WTC11 (cell line): Measurements from ENCODE around the gene RNF208. TPM values are rescaled to one million over a fixed set of nuclear protein-coding genes. Genes with fewer than 3 reads are reported as not detected.
A peak's percentile ranks its signal among the peaks of the same experiment; 100 is the strongest.

Experiments used
- CREB1 ChIP-seq: sonication (generic); formaldehyde crosslinking; IDR thresholded peaks from 2 replicates; pipeline ENCODE4 v1.8.0; 2023; ENCODE audit warnings: mild to moderate bottlenecking, missing genetic modification reagents
- CREM ChIP-seq: sonication (generic); formaldehyde crosslinking; IDR thresholded peaks from 2 replicates; pipeline ENCODE4 v1.8.1; 2022; ENCODE audit warnings: mild to moderate bottlenecking, missing genetic modification reagents, moderate library complexity
- ESRRA ChIP-seq: sonication (generic); formaldehyde crosslinking; IDR thresholded peaks from 2 replicates; pipeline ENCODE4 v1.8.1; 2022; ENCODE audit warnings: mild to moderate bottlenecking, missing genetic modification reagents, borderline replicate concordance
- FOXJ3 ChIP-seq: sonication (generic); formaldehyde crosslinking; IDR thresholded peaks from 2 replicates; pipeline ENCODE4 v1.9.0; 2021; ENCODE audit warnings: missing genetic modification reagents, mild to moderate bottlenecking, borderline replicate concordance
- FOXP1 ChIP-seq: sonication (generic); formaldehyde crosslinking; IDR thresholded peaks from 2 replicates; pipeline ENCODE4 v1.8.0; 2022; ENCODE audit warnings: missing genetic modification reagents, mild to moderate bottlenecking, moderate library complexity, borderline replicate concordance
- GABPB1 ChIP-seq: sonication (generic); formaldehyde crosslinking; IDR thresholded peaks from 2 replicates; pipeline ENCODE4 v1.8.1; 2023; ENCODE audit warnings: mild to moderate bottlenecking, missing genetic modification reagents
- GRHL2 ChIP-seq: fragments of 250-450 bp; sonication (Bioruptor Pico); IDR thresholded peaks from 2 replicates; pipeline ENCODE4 v1.8.0; 2022; ENCODE audit warnings: mild to moderate bottlenecking, moderate library complexity; ENCODE audit not compliant: insufficient replicate concordance, severe bottlenecking
- IRF1 ChIP-seq: sonication (generic); formaldehyde crosslinking; IDR thresholded peaks from 2 replicates; pipeline ENCODE4 v1.8.0; 2023; ENCODE audit warnings: missing genetic modification reagents
- MYBL2 ChIP-seq: sonication (generic); formaldehyde crosslinking; IDR thresholded peaks from 2 replicates; pipeline ENCODE4 v1.8.1; 2023; ENCODE audit warnings: mild to moderate bottlenecking, moderate library complexity, missing genetic modification reagents
- NFATC4 ChIP-seq: fragments of 250-450 bp; sonication (Bioruptor Pico); IDR thresholded peaks from 2 replicates; pipeline ENCODE4 v1.9.0; 2021; ENCODE audit warnings: mild to moderate bottlenecking
- NFE2L1 ChIP-seq: sonication (generic); formaldehyde crosslinking; IDR thresholded peaks from 2 replicates; pipeline ENCODE4 v1.8.1; 2023; ENCODE audit warnings: missing genetic modification reagents
- PRDM15 ChIP-seq: sonication (generic); formaldehyde crosslinking; IDR thresholded peaks from 2 replicates; pipeline ENCODE4 v1.8.0; 2022; ENCODE audit warnings: missing genetic modification reagents
- PRRX2 ChIP-seq: fragments of 250-450 bp; sonication (Bioruptor Pico); IDR thresholded peaks from 2 replicates; pipeline ENCODE4 v1.8.0; 2021; ENCODE audit warnings: mild to moderate bottlenecking
- RELA ChIP-seq: sonication (generic); formaldehyde crosslinking; IDR thresholded peaks from 2 replicates; pipeline ENCODE4 v1.8.1; 2022; ENCODE audit warnings: missing genetic modification reagents, mild to moderate bottlenecking, borderline replicate concordance
- SMAD4 ChIP-seq: sonication (generic); formaldehyde crosslinking; IDR thresholded peaks from 2 replicates; pipeline ENCODE4 v1.8.0; 2022; ENCODE audit warnings: mild to moderate bottlenecking, missing genetic modification reagents
- TCF7 ChIP-seq: sonication (generic); formaldehyde crosslinking; IDR thresholded peaks from 2 replicates; pipeline ENCODE4 v1.8.0; 2022; ENCODE audit warnings: mild to moderate bottlenecking, low read depth, missing genetic modification reagents, moderate library complexity
- USF2 ChIP-seq: sonication (generic); formaldehyde crosslinking; IDR thresholded peaks from 2 replicates; pipeline ENCODE4 v1.8.1; 2023; ENCODE audit warnings: mild to moderate bottlenecking, missing genetic modification reagents, moderate library complexity
- ZNF138 ChIP-seq: sonication (generic); formaldehyde crosslinking; conservative IDR thresholded peaks from 2 replicates; pipeline ENCODE4 v1.8.1; 2022; ENCODE audit warnings: mild to moderate bottlenecking, moderate library complexity, missing genetic modification reagents
- ZNF232 ChIP-seq: sonication (generic); formaldehyde crosslinking; IDR thresholded peaks from 2 replicates; pipeline ENCODE4 v1.8.0; 2022; ENCODE audit warnings: mild to moderate bottlenecking, missing genetic modification reagents
- ZNF317 ChIP-seq: sonication (generic); formaldehyde crosslinking; IDR thresholded peaks from 2 replicates; pipeline ENCODE4 v1.8.1; 2023; ENCODE audit warnings: low read depth, mild to moderate bottlenecking, moderate library complexity, missing genetic modification reagents, borderline replicate concordance
- ZNF416 ChIP-seq: fragments of 250-450 bp; sonication (Bioruptor Pico); IDR thresholded peaks from 2 replicates; pipeline ENCODE4 v1.9.0; 2021; ENCODE audit warnings: mild to moderate bottlenecking, inconsistent platforms
- ZNF423 ChIP-seq: fragments of 250-450 bp; sonication (Bioruptor Pico); IDR thresholded peaks from 2 replicates; pipeline ENCODE4 v2.1.2; 2022; ENCODE audit warnings: mild to moderate bottlenecking, moderate library complexity
- total RNA-seq: library from RNA; stranded (reverse); gene quantifications from 3 replicates; pipeline ENCODE4 v1.2.3, GENCODE V29; 2021
- TF ChIP-seq, protein P1 (sequence below): fragments of 250-450 bp; sonication (Bioruptor Pico); IDR thresholded peaks from 2 replicates; pipeline ENCODE4 v2.1.2; 2022; ENCODE audit warnings: mild to moderate bottlenecking, moderate library complexity
- TF ChIP-seq, protein P2 (sequence below): fragments of 250-450 bp; sonication (Bioruptor Pico); IDR thresholded peaks from 2 replicates; pipeline ENCODE4 v1.9.0; 2021; ENCODE audit warnings: mild to moderate bottlenecking, borderline replicate concordance
- TF ChIP-seq, protein P3 (sequence below): sonication (generic); formaldehyde crosslinking; IDR thresholded peaks from 2 replicates; pipeline ENCODE4 v1.8.1; 2023; ENCODE audit warnings: mild to moderate bottlenecking, missing genetic modification reagents, moderate library complexity
- TF ChIP-seq, protein P4 (sequence below): sonication (generic); formaldehyde crosslinking; IDR thresholded peaks from 2 replicates; pipeline ENCODE4 v1.8.1; 2022; ENCODE audit warnings: low read depth, mild to moderate bottlenecking, moderate library complexity, missing genetic modification reagents, borderline replicate concordance

Gene RNF208
- total RNA-seq, 1 experiment from 2014 or later = 14.8 TPM

- TF ChIP-seq, protein P1, sequence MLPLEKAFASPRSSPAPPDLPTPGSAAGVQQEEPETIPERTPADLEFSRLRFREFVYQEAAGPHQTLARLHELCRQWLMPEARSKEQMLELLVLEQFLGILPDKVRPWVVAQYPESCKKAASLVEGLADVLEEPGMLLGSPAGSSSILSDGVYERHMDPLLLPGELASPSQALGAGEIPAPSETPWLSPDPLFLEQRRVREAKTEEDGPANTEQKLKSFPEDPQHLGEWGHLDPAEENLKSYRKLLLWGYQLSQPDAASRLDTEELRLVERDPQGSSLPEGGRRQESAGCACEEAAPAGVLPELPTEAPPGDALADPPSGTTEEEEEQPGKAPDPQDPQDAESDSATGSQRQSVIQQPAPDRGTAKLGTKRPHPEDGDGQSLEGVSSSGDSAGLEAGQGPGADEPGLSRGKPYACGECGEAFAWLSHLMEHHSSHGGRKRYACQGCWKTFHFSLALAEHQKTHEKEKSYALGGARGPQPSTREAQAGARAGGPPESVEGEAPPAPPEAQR (CRISPR knock-in tag) = no peak
- no peak for TF ChIP-seq ZNF138 (CRISPR knock-in tag)
- no peak for TF ChIP-seq ZNF423
- no peak for TF ChIP-seq ESRRA
- TF ChIP-seq NFATC4 (CRISPR knock-in tag) = 0 out of 2 replicates have a peak, but pooled peaks have one; percentile 53
- TF ChIP-seq, protein P2, sequence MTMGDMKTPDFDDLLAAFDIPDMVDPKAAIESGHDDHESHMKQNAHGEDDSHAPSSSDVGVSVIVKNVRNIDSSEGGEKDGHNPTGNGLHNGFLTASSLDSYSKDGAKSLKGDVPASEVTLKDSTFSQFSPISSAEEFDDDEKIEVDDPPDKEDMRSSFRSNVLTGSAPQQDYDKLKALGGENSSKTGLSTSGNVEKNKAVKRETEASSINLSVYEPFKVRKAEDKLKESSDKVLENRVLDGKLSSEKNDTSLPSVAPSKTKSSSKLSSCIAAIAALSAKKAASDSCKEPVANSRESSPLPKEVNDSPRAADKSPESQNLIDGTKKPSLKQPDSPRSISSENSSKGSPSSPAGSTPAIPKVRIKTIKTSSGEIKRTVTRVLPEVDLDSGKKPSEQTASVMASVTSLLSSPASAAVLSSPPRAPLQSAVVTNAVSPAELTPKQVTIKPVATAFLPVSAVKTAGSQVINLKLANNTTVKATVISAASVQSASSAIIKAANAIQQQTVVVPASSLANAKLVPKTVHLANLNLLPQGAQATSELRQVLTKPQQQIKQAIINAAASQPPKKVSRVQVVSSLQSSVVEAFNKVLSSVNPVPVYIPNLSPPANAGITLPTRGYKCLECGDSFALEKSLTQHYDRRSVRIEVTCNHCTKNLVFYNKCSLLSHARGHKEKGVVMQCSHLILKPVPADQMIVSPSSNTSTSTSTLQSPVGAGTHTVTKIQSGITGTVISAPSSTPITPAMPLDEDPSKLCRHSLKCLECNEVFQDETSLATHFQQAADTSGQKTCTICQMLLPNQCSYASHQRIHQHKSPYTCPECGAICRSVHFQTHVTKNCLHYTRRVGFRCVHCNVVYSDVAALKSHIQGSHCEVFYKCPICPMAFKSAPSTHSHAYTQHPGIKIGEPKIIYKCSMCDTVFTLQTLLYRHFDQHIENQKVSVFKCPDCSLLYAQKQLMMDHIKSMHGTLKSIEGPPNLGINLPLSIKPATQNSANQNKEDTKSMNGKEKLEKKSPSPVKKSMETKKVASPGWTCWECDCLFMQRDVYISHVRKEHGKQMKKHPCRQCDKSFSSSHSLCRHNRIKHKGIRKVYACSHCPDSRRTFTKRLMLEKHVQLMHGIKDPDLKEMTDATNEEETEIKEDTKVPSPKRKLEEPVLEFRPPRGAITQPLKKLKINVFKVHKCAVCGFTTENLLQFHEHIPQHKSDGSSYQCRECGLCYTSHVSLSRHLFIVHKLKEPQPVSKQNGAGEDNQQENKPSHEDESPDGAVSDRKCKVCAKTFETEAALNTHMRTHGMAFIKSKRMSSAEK = no peak
- no peak for TF ChIP-seq GABPB1 (CRISPR knock-in tag)
- TF ChIP-seq GRHL2 (CRISPR knock-in tag) = no peak
- peak; percentile 40; the same call in 1 of the 2 replicates for TF ChIP-seq ZNF416
- no peak for TF ChIP-seq ZNF317 (CRISPR knock-in tag)
- TF ChIP-seq NFE2L1 (CRISPR knock-in tag) = 0 out of 2 replicates have a peak, but pooled peaks have one; percentile 37
- no peak for TF ChIP-seq RELA
- TF ChIP-seq IRF1 (CRISPR knock-in tag) = peak; percentile 40; the same call in 1 of the 2 replicates
- TF ChIP-seq ZNF232 (CRISPR knock-in tag) = no peak
- no peak for TF ChIP-seq CREB1 (CRISPR knock-in tag)
- TF ChIP-seq, protein P3, sequence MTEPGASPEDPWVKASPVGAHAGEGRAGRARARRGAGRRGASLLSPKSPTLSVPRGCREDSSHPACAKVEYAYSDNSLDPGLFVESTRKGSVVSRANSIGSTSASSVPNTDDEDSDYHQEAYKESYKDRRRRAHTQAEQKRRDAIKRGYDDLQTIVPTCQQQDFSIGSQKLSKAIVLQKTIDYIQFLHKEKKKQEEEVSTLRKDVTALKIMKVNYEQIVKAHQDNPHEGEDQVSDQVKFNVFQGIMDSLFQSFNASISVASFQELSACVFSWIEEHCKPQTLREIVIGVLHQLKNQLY (CRISPR knock-in tag) = no peak
- TF ChIP-seq PRDM15 (CRISPR knock-in tag) = 0 out of 2 replicates have a peak, but pooled peaks have one; percentile 14
- TF ChIP-seq FOXP1 (CRISPR knock-in tag) = 0 out of 2 replicates have a peak, but pooled peaks have one; percentile 67
- TF ChIP-seq FOXJ3 = no peak
- TF ChIP-seq USF2 (CRISPR knock-in tag) = peak; percentile 64
- no peak for TF ChIP-seq PRRX2 (CRISPR knock-in tag)
- TF ChIP-seq, protein P4, sequence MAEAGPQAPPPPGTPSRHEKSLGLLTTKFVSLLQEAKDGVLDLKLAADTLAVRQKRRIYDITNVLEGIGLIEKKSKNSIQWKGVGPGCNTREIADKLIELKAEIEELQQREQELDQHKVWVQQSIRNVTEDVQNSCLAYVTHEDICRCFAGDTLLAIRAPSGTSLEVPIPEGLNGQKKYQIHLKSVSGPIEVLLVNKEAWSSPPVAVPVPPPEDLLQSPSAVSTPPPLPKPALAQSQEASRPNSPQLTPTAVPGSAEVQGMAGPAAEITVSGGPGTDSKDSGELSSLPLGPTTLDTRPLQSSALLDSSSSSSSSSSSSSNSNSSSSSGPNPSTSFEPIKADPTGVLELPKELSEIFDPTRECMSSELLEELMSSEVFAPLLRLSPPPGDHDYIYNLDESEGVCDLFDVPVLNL = no peak
- no peak for TF ChIP-seq TCF7
- TF ChIP-seq CREM = no peak
- TF ChIP-seq MYBL2 = 0 out of 2 replicates have a peak, but pooled peaks have one; percentile 43
- no peak for TF ChIP-seq SMAD4 (CRISPR knock-in tag)
These were observed 21.8 kb upstream of the RNF208 start (continued) for GRCh38 chr9:137243626-137244485.
